TTC549 (cell line): ENCODE results near the gene FNBP1.

Source experiments
- FAIRE-seq: peaks from 2 replicates; lab custom pipeline; 2012; peaks lifted over from hg19 to GRCh38; lab: Jason Lieb, UNC

Gene FNBP1

GRCh38 chr9:129875181-129875611, 167.8 kb downstream of the FNBP1 start:
- FAIRE-seq = no peak

DNA sequence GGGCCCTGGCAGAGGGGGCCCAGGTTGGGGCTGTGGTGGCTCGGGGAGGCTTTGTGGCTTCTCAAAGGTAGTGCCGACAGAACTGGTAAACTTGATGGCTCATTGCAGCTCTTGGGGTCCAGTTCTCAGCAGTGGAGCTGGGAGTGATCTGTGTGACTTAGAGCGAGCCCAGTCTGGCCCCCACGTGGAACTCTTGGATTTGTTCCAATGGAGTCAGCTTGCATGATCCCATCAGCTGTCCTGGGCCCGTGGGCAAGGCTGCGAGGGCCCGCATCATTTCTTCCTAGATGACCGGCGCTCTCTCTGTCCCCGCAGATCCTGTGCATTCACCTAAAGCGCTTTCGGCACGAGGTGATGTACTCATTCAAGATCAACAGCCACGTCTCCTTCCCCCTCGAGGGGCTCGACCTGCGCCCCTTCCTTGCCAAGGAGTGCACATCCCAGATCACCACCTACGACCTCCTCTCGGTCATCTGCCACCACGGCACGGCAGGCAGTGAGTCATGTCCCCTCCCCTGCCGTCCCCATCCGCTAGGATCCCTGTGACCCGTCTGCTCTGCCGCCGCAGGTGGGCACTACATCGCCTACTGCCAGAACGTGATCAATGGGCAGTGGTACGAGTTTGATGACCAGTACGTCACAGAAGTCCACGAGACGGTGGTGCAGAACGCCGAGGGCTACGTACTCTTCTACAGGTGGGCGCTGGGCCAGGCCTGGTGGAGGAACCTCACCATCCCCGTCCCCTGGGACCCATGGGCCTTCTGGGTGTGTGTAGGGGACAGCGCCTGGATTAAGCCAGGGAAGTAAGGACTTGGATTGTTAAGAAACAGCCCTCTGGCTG, 168.5 kb downstream of the FNBP1 start:
- FAIRE-seq = no peak

DNA sequence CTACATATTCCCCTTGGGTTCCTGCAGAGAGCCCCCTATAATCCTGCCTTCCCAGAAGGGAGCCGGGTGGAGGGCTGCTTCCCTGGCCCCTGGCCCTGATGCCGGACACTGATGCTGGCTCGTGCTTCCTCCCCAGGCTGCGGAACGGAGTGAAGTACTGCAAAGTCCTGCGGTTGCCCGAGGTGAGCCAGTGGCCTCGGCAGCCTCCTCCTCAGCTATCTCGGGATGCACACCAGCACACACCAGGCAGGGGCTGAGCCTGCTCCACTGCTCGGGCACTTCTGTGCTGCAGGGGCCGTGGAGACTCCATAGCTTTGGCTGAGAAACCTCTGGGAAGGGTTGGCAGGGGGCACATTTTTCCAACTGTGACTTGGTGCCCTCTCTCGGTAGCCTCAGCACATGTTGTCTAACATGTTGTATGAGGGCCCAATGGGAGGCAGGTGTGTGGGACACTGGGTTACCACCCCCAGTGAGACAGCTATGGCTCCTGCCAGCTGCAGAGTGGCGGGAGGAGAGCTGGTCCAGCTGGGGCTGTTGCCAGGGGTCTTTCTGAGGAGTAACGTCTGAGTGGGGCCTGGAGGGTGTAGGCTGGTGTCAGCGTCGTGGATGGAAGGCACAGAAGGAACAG, 169.3 kb downstream of the FNBP1 start:
- FAIRE-seq = no peak

DNA sequence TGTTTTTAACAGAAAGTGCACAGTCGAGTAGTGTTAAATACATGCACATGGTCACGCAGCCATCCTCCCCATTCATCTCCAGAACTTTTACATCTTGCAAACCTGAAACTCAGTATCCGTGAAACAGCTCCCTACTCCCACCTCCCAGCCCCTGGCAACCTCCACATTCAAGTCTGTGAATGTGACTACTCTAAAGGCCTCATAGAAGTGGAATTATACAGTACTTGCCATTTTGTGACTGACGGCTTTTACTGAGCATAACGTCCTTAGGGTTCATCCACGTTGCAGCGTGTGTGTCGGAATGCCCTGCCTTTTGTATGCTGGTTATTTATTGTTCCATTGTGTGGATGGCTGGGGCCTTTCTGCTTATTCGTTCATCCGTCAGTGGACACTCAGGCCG, 171.9 kb downstream of the FNBP1 start:
- FAIRE-seq = no peak

DNA sequence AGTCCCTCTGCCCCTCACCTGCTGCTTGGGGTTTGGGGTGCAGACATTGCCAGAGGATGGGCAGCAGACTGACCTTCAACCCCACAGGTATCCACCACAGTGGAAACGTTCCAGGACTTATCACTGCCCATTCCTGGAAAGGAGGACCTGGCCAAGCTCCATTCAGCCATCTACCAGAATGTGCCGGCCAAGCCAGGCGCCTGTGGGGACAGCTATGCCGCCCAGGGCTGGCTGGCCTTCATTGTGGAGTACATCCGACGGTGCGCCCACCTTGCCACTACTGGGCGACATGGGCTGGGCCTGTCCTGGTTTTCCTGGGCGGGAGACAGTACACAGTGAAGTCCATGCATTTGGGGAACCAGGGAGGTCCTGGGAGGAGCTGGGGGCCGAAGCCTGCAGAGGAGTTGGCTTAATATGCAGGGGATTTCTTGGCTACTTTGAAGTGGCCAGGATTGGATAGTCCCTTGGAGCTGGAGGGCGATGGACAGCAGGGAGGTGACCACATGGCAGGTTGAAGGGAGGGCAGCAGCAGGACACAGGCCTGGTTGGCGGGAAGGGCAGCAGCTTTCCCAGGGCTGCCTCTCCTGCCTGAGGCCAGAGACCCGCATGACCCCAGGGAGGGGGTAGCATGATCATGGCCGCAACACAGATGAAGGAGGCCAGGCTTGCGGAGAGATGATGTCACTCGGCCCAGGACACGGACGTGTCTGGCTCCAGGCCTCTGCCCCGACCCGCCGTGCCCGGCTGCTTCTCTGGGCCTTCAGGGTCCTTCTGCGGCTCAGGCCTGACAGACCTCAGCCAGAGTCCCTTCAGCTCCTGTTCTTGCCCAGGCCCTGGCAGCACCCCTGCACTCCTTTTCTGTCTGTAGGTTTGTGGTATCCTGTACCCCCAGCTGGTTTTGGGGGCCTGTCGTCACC, 173.1 kb downstream of the FNBP1 start:
- FAIRE-seq = no peak

GRCh38 chr9:129868872-129869486, 174.0 kb downstream of the FNBP1 start:
- FAIRE-seq = no peak

GRCh38 chr9:129868023-129868871, 174.7 kb downstream of the FNBP1 start:
- no peak for FAIRE-seq

GRCh38 chr9:129867136-129868022, 175.6 kb downstream of the FNBP1 start:
- no peak for FAIRE-seq

GRCh38 chr9:129866394-129867135, 176.4 kb downstream of the FNBP1 start:
- FAIRE-seq = no peak

GRCh38 chr9:129865668-129866320, 177.2 kb downstream of the FNBP1 start:
- FAIRE-seq = no peak

GRCh38 chr9:129864991-129865647, 177.9 kb downstream of the FNBP1 start:
- no peak for FAIRE-seq

GRCh38 chr9:129863059-129863690, 179.8 kb downstream of the FNBP1 start:
- no peak for FAIRE-seq

- no peak for FAIRE-seq
These were observed 181.6 kb downstream of the FNBP1 start for GRCh38 chr9:129861447-129861827.

DNA sequence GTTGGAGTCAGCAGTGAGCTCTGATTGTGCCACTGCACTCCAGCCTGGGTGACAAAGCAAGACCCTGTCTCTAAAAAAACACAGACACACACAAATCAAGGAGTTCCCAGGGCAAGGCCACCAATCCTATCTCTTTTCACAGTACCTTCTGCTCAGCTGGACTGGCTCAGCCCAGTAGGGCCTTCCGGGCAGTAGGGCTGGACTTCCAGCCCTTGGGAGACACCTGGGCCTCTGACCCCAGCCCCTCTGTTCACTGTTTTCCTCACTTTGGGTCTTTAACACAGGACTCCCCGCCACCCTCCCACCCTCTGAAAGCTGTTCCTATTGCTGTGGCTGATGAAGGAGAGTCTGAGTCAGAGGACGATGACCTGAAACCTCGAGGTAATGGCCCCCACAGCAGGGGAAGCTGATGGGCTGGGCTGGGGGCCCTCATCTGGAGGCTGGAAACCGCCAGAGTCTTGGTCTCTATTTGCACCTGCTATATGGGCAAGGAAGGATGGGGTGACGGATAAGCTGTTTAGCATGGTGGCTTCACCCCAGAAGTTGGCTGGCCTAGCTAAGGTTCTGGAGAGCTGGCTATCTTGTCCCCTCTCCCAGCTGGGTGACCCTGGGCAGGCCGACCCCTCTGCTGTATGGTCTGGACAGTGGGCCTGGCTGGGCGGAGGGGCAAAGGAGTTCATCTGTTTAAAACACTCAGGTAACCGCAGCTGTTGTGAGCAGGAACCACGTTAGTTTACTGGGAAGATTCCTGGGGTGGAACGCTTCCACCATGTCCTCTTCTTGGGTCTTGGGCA, 182.1 kb downstream of the FNBP1 start:
- FAIRE-seq = no peak

GRCh38 chr9:129858167-129858962, 184.6 kb downstream of the FNBP1 start:
- FAIRE-seq = no peak

DNA sequence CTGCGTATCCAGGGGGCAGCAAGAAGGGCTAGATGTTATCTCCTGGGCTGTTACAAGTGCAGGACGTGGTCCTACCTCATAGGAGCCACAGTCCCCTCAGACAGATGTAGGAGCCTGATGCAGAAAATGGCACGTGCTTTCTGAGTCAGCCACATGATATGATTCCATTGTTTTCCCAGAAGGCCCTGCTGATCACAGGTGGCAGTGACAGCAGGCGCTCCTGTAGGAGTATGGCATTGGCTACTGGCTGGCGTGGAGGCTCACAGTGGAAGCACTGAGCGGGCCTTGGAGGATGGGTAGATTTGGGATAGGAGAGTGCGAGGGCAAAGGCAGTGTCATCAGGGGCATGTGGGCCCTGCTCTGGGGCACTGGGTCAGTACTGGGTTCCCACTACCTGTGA, 185.8 kb downstream of the FNBP1 start:
- FAIRE-seq = no peak
